H1 (cell line): ENCODE data around the gene CNN3. TPM values are rescaled to one million over a fixed set of nuclear protein-coding genes. Genes with fewer than 3 reads are reported as not detected.

Source experiments
- SP1 ChIP-seq: IDR thresholded peaks from 2 replicates; pipeline ENCODE4 v1.6.1; 2011; ENCODE audit warnings: low read depth, low read length
- polyA plus RNA-seq, 7 experiments: library from polyadenylated mRNA; depleted of rRNA in 3 of 7; stranded (reverse) in 5 of 7; unstranded in 2 of 7; fragments of >200 nt in 5 of 7; fragments of 200-250 nt in 2 of 7; gene quantifications; 1 replicate in 5 of 7; 2 replicates in 1 of 7; 4 replicates in 1 of 7; pipeline versions ENCODE4 v1.2.1 to v1.2.3, GENCODE V29; 2011 to 2013; ENCODE audit warnings: missing spikeins in 2 of 7, mixed read lengths in 2 of 7
- total RNA-seq: library from RNA; stranded (reverse); fragmentation: NEBNext Ultra II Directional; extraction: Animal tissue kit (Norgen Biotek cat#: 25700); gene quantifications from 2 replicates; pipeline ENCODE4 v1.2.1, GENCODE V29; 2021

The CNN3 gene
- total and polyA plus RNA-seq, 2 of the 8 experiments (the other 6 are each of a cell fraction or from before 2014, with no cell fraction given) = 134 to 266 TPM

- TF ChIP-seq SP1 = no peak
Observed at GRCh38 chr1:94921977-94922376, 4.9 kb downstream of the CNN3 start (continued).
